OCI-LY7 (cell line): ENCODE data around the gene GM2A. TPM values are rescaled to one million over a fixed set of nuclear protein-coding genes. Genes with fewer than 3 reads are reported as not detected.

ENCODE experiments used
- BruUV-seq: library from RNA; stranded (reverse); fragments of 400-500 nt; replicated peaks from 2 replicates; lab custom pipeline; 2021; lab: Mats Ljungman, UMichigan
- CTCF ChIA-PET: fragments of 300-600 bp; sonication (Branson Sonifier 250); formaldehyde crosslinking; loops from one replicate; lab custom pipeline; 2022; ENCODE audit warnings: antibody characterized with exemption; ENCODE audit not compliant: unreplicated experiment; lab: Charles Lee
- POLR2A ChIA-PET: fragments of 300-600 bp; sonication (Branson Sonifier 250); formaldehyde crosslinking; loops from one replicate; lab custom pipeline; 2022; ENCODE audit warnings: antibody characterized with exemption; lab: Charles Lee
- DNase-seq: peaks from one replicate; pipeline ENCODE4 v3.0.0-alpha.2; 2015; ENCODE audit warnings: low spot score
- H2AFZ ChIP-seq: fragments of 200-600 bp; sonication (generic), shearing (Covaris generic); 2 replicates; pipeline ENCODE4 v1.6.1; 2014; ENCODE audit warnings: mild to moderate bottlenecking, antibody characterized with exemption, low read length, moderate library complexity
- H3K27ac ChIP-seq: fragments of 200-600 bp; sonication (generic); 2 replicates; pipeline ENCODE4 v1.5.1; 2014; ENCODE audit warnings: mixed run types, low read depth, mild to moderate bottlenecking, moderate library complexity, low read length, inconsistent platforms; ENCODE audit not compliant: poor library complexity, severe bottlenecking
- H3K36me3 ChIP-seq: fragments of 200-600 bp; sonication (generic); 2 replicates; pipeline ENCODE4 v1.6.1; 2014; ENCODE audit warnings: mild to moderate bottlenecking, antibody characterized with exemption, low read length, moderate library complexity, mixed read lengths; ENCODE audit not compliant: insufficient read depth
- H3K4me1 ChIP-seq: fragments of 200-600 bp; sonication (generic); 2 replicates; pipeline ENCODE4 v1.5.1; 2014; ENCODE audit warnings: mild to moderate bottlenecking, low read length; ENCODE audit not compliant: insufficient read depth, poor library complexity, severe bottlenecking
- H3K4me2 ChIP-seq: fragments of 200-600 bp; sonication (generic); 2 replicates; pipeline ENCODE4 v1.6.1; 2014; ENCODE audit warnings: mild to moderate bottlenecking, low read length
- H3K4me3 ChIP-seq: fragments of 200-600 bp; sonication (generic); 2 replicates; pipeline ENCODE4 v1.5.1; 2014; ENCODE audit warnings: mild to moderate bottlenecking, low read depth, low read length; ENCODE audit not compliant: poor library complexity, severe bottlenecking
- H3K79me2 ChIP-seq: fragments of 200-600 bp; sonication (generic); 2 replicates; pipeline ENCODE4 v1.6.1; 2016; ENCODE audit warnings: low read depth, mild to moderate bottlenecking, low read length, moderate library complexity, mixed read lengths; ENCODE audit not compliant: insufficient read depth
- H3K9me2 ChIP-seq: fragments of 200-600 bp; sonication (generic); 2 replicates; pipeline ENCODE4 v1.6.1; 2016; ENCODE audit warnings: mild to moderate bottlenecking, low read length, mixed read lengths; ENCODE audit not compliant: insufficient read depth
- H3K9me3 ChIP-seq: fragments of 200-600 bp; sonication (generic); 2 replicates; pipeline ENCODE4 v1.6.1; 2014; ENCODE audit warnings: mild to moderate bottlenecking, mixed run types, low read length, mixed read lengths
- H4K20me1 ChIP-seq: fragments of 200-600 bp; sonication (generic); 2 replicates; pipeline ENCODE4 v1.6.1; 2014; ENCODE audit warnings: mild to moderate bottlenecking, antibody characterized with exemption, low read length, moderate library complexity, mixed read lengths; ENCODE audit not compliant: insufficient read depth
- CTCF ChIP-seq: fragments of 200-600 bp; sonication (generic); conservative IDR thresholded peaks from 2 replicates; pipeline ENCODE4 v1.5.1; 2014; ENCODE audit warnings: mild to moderate bottlenecking, antibody characterized with exemption, low read length, moderate library complexity, mixed read lengths
- EZH2phosphoT487 ChIP-seq: fragments of 200-600 bp; sonication (generic); IDR thresholded peaks from 2 replicates; pipeline ENCODE4 v1.6.1; 2018; ENCODE audit warnings: low read depth, borderline replicate concordance, mild to moderate bottlenecking, mixed run types, antibody characterized with exemption, low read length, moderate library complexity, mixed read lengths
- intact Hi-C: fragments of 100-400 bp; cut with micrococcal nuclease; formaldehyde crosslinking; loops from one replicate; pipeline ENCODE4 v1.10.0; 2022; ENCODE audit not compliant: unreplicated experiment
- total RNA-seq, 2 experiments: library from RNA; depleted of rRNA in 1 of 2; stranded (reverse); fragments of >200 nt in 1 of 2; shearing (Covaris generic) in 1 of 2; gene quantifications; 2 replicates each; pipeline ENCODE4 v1.2.3, GENCODE V29; 2014 to 2022

GM2A gene
- total RNA-seq, 2 experiments from 2014 or later = 52.4 to 64.5 TPM

- Histone ChIP-seq H3K79me2 (no peaks in the 10 kb centered on the region), H3K36me3 (no peaks in the 10 kb centered on the region), H3K9me3 (no peaks in the 10 kb centered on the region), H3K27ac (no peak overlapping the region), H3K4me3 (no peak overlapping the region), H2AFZ (no peak overlapping the region), H3K4me2 (no peak overlapping the region), H3K9me2 (no peaks in the 10 kb centered on the region), H3K4me1 (no peaks in the 10 kb centered on the region), H4K20me1 (no peaks in the 10 kb centered on the region)
- DNase-seq = peak; percentile 24
- ChIA-PET CTCF (no interaction called here), POLR2A (no interaction called here)
- TF ChIP-seq EZH2phosphoT487 (no peak), CTCF (peak; percentile 74)
- no TSS peak for BruUV-seq
- intact Hi-C loops = no loop called here
Observed at GRCh38 chr5:151284392-151284967, 31.5 kb downstream of the GM2A start.

GRCh38 chr5:151285683-151286082 is 32.7 kb downstream of the GM2A start:
- no peak for DNase-seq
- Histone ChIP-seq H3K9me2 (no peaks in the 10 kb centered on the region; the same call in 1 of the 2 replicates), H3K4me2 (no peak overlapping the region), H4K20me1 (no peaks in the 10 kb centered on the region), H3K79me2 (no peaks in the 10 kb centered on the region), H3K27ac (no peak overlapping the region), H3K4me3 (no peak overlapping the region), H2AFZ (no peak overlapping the region), H3K4me1 (no peaks in the 10 kb centered on the region), H3K36me3 (no peaks in the 10 kb centered on the region), H3K9me3 (no peaks in the 10 kb centered on the region)
- BruUV-seq = no TSS peak
- intact Hi-C loops = no loop called here
- POLR2A ChIA-PET = interaction anchor here (0.6 kb wide), 1 partner anchor 23 kb away, joined by 3 read pairs; no protein-coding TSS in a partner anchor
- CTCF ChIA-PET = no interaction called here
- TF ChIP-seq CTCF = no peak
- TF ChIP-seq EZH2phosphoT487 = no peak

GRCh38 chr5:151286246-151286645 is 33.3 kb downstream of the GM2A start:
- DNase-seq = no peak
- Histone ChIP-seq H3K4me2 (no peak overlapping the region), H4K20me1 (no peaks in the 10 kb centered on the region), H3K4me3 (no peak overlapping the region), H3K27ac (no peak overlapping the region), H3K9me3 (no peaks in the 10 kb centered on the region), H3K9me2 (no peaks in the 10 kb centered on the region; the same call in 1 of the 2 replicates), H3K36me3 (no peaks in the 10 kb centered on the region), H3K79me2 (no peaks in the 10 kb centered on the region), H3K4me1 (no peaks in the 10 kb centered on the region), H2AFZ (no peak overlapping the region)
- CTCF ChIA-PET = no interaction called here
- POLR2A ChIA-PET = interaction anchor here (0.6 kb wide), 1 partner anchor 23 kb away, joined by 3 read pairs; no protein-coding TSS in a partner anchor
- TF ChIP-seq CTCF (no peak), EZH2phosphoT487 (no peak)
- BruUV-seq = no TSS peak
- intact Hi-C loops = no loop called here
